Kasumi-1 (cell line): ENCODE results near the gene CFAP46.
"Not testable (repeated sequence)": the region's sequence is repeated elsewhere in the genome, so short reads cannot be mapped to it uniquely, and the experiment has no call there.

Experiments
- DNase-seq, 2 experiments: peaks; one replicate each; lab custom pipeline; 2025; lab: John Stamatoyannopoulos, UW

The CFAP46 gene

GRCh38 chr10:132979491-132980425 lies 37.4 kb upstream of the CFAP46 start:
- DNase-seq: no peak

GRCh38 chr10:132978542-132978941 lies 36.2 kb upstream of the CFAP46 start:
- DNase-seq: no peak

- DNase-seq: no peak
These were observed 35.4 kb upstream of the CFAP46 start for GRCh38 chr10:132977807-132978206.

GRCh38 chr10:132977076-132977475 lies 34.7 kb upstream of the CFAP46 start:
- DNase-seq: no peak

- no peak for DNase-seq
These were observed 33.7 kb upstream of the CFAP46 start for GRCh38 chr10:132975831-132976682.

GRCh38 chr10:132974886-132975830 lies 32.8 kb upstream of the CFAP46 start:
- DNase-seq: no peak

- DNase-seq: no peak
These were observed 32.0 kb upstream of the CFAP46 start for GRCh38 chr10:132974249-132974796.

- no peak for DNase-seq
These were observed 31.5 kb upstream of the CFAP46 start for GRCh38 chr10:132973903-132974241.

GRCh38 chr10:132972986-132973902 lies 30.9 kb upstream of the CFAP46 start:
- no peak for DNase-seq

GRCh38 chr10:132972149-132972985 lies 30.0 kb upstream of the CFAP46 start:
- DNase-seq: no peak

- no peak for DNase-seq
These were observed 29.2 kb upstream of the CFAP46 start for GRCh38 chr10:132971448-132972148.

GRCh38 chr10:132970641-132971438 lies 28.5 kb upstream of the CFAP46 start:
- no peak for DNase-seq

GRCh38 chr10:132967540-132967939 lies 25.2 kb upstream of the CFAP46 start:
- DNase-seq: no peak

- no peak for DNase-seq
These were observed 23.2 kb upstream of the CFAP46 start for GRCh38 chr10:132965411-132966057.

GRCh38 chr10:132964707-132965410 lies 22.5 kb upstream of the CFAP46 start:
- not testable (repeated sequence) for DNase-seq

- no peak for DNase-seq
These were observed 21.9 kb upstream of the CFAP46 start for GRCh38 chr10:132964231-132964630.

- DNase-seq: no peak
These were observed 21.1 kb upstream of the CFAP46 start for GRCh38 chr10:132963430-132963960.
